Keratinocyte (primary cell): Measurements from ENCODE around the gene FLII. TPM values are rescaled to one million over a fixed set of nuclear protein-coding genes. Genes with fewer than 3 reads are reported as not detected.

Source experiments
- DNase-seq: peaks from one replicate; pipeline ENCODE4 v3.0.0-alpha.2; 2011; ENCODE audit warnings: low read depth, missing footprints, low spot score
- FAIRE-seq: peaks from 2 replicates; lab custom pipeline; 2011; peaks lifted over from hg19 to GRCh38; lab: Jason Lieb, UNC
- H2AFZ ChIP-seq: 2 replicates; pipeline ENCODE4 v1.6.0; 2012; ENCODE audit warnings: low read length, control low read depth, inconsistent platforms; ENCODE audit not compliant: control insufficient read depth
- H3K27ac ChIP-seq: 2 replicates; pipeline ENCODE4 v1.5.1; 2011; ENCODE audit warnings: low read length; ENCODE audit not compliant: control insufficient read depth, insufficient read depth
- H3K27me3 ChIP-seq: 3 replicates; pipeline ENCODE4 v1.6.0; 2011; ENCODE audit warnings: low read length; ENCODE audit not compliant: control insufficient read depth, insufficient read depth; ENCODE audit errors: extremely low read depth
- H3K36me3 ChIP-seq, 2 experiments: 2 replicates in 1 of 2; 3 replicates in 1 of 2; pipeline ENCODE4 v1.5.1; 2011; ENCODE audit warnings: low read length in 2 of 2, mild to moderate bottlenecking in 1 of 2; ENCODE audit not compliant: control insufficient read depth in 2 of 2, insufficient read depth in 2 of 2; ENCODE audit errors: extremely low read depth in 1 of 2
- H3K4me1 ChIP-seq: 3 replicates; pipeline ENCODE4 v1.5.1; 2011; ENCODE audit warnings: low read length; ENCODE audit not compliant: control insufficient read depth, insufficient read depth; ENCODE audit errors: extremely low read depth
- H3K4me2 ChIP-seq: 3 replicates; pipeline ENCODE4 v1.6.0; 2011; ENCODE audit warnings: low read depth, low read length; ENCODE audit not compliant: control insufficient read depth, insufficient read depth; ENCODE audit errors: extremely low read depth
- H3K4me3 ChIP-seq, 3 experiments: fragments of 200-600 bp in 1 of 3; sonication (generic) in 1 of 3; 2 replicates in 2 of 3; 3 replicates in 1 of 3; pipeline ENCODE4 v1.5.1; 2011 to 2016; ENCODE audit warnings: low read length in 3 of 3, mild to moderate bottlenecking in 3 of 3, control low read depth in 2 of 3, inconsistent platforms in 1 of 3, low read depth in 1 of 3, mixed read lengths in 1 of 3, mixed run types in 1 of 3, moderate library complexity in 1 of 3; ENCODE audit not compliant: control insufficient read depth in 2 of 3, insufficient read depth in 2 of 3; ENCODE audit errors: extremely low read depth in 1 of 3
- H3K79me2 ChIP-seq: 2 replicates; pipeline ENCODE4 v1.6.0; 2012; ENCODE audit warnings: low read length; ENCODE audit not compliant: control insufficient read depth, insufficient read depth
- H3K9ac ChIP-seq: 3 replicates; pipeline ENCODE4 v1.6.0; 2011; ENCODE audit warnings: low read length; ENCODE audit not compliant: control insufficient read depth, insufficient read depth; ENCODE audit errors: extremely low read depth
- H3K9me1 ChIP-seq: 3 replicates; pipeline ENCODE4 v1.6.0; 2011; ENCODE audit warnings: low read length; ENCODE audit not compliant: control insufficient read depth, insufficient read depth; ENCODE audit errors: extremely low read depth
- H3K9me3 ChIP-seq: 2 replicates; pipeline ENCODE4 v1.5.1; 2012; ENCODE audit warnings: low read depth, low read length; ENCODE audit not compliant: control insufficient read depth
- H4K20me1 ChIP-seq: 3 replicates; pipeline ENCODE4 v1.6.0; 2011; ENCODE audit warnings: low read length; ENCODE audit not compliant: control insufficient read depth, insufficient read depth; ENCODE audit errors: extremely low read depth
- EZH2 ChIP-seq: IDR thresholded peaks from one replicate; pipeline ENCODE4 v1.6.1; 2012; ENCODE audit warnings: inconsistent platforms, mild to moderate bottlenecking, low read length, moderate library complexity
- dilution Hi-C: fragments of 300-500 bp; cut with MboI; formaldehyde crosslinking; loops from one replicate; pipeline ENCODE4 v1.7.0; 2020; ENCODE audit warnings: low sequenced_read_pairs; ENCODE audit not compliant: extremely low pct_ligation_motif_present
- polyA plus RNA-seq, 5 experiments: library from polyadenylated mRNA; depleted of rRNA in 3 of 5; stranded (reverse) in 3 of 5; stranded (forward) in 1 of 5; unstranded in 1 of 5; fragments of >200 nt; gene quantifications; 1 replicate in 1 of 5; 2 replicates in 3 of 5; 3 replicates in 1 of 5; pipeline versions ENCODE4 v1.2.1 to v1.2.3, GENCODE V29; 2011 to 2012; ENCODE audit warnings: missing spikeins in 2 of 5, low read depth in 1 of 5, low replicate concordance in 1 of 5
- TF ChIP-seq, protein P1 (sequence below), 3 experiments: IDR thresholded peaks in 1 of 3; conservative IDR thresholded peaks in 1 of 3; optimal IDR thresholded peaks in 1 of 3; 2 replicates in 2 of 3; 3 replicates in 1 of 3; pipeline versions ENCODE3 to v1.5.1; 2011; ENCODE audit warnings: low read length in 3 of 3, mild to moderate bottlenecking in 3 of 3, moderate library complexity in 2 of 3, control low read depth in 1 of 3, inconsistent platforms in 1 of 3; ENCODE audit not compliant: insufficient read depth in 2 of 3; ENCODE audit errors: extremely low read depth in 1 of 3

The FLII gene
- polyA plus RNA-seq, 1 donor (not counting 4 experiments of a cell fraction or from before 2014, with no cell fraction given), result 376 TPM

DNA sequence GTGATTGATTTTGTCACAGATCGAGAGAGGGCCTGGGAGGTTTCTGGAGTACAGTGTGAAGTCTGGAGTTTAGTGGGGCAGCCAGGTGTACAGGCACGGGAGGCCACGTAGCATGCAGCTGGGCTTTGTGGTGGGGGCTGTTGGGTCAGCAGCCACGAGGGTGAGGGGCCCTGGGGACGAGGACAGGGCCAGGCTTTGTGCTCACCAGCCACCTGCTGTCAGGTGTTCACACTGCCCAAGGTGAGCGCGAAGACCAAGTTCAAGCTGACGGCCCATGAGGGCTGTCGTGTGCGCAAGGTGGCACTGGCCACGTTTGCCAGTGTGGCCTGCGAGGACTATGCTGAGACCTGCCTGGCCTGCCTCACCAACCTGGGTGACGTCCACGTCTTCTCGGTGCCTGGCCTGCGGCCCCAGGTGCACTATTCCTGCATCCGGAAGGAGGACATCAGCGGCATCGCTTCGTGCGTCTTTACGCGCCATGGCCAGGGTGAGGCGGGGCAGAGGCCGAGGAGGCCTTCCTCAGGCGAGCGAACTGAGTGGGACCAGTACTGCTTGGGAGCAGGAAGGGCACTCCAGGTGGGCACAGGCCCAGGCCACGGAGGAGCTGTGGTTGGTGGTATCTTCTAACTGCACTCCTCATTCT is 17.2 kb downstream of the FLII start:
- DNase-seq (no peak), FAIRE-seq (no peak)
- TF ChIP-seq EZH2, result no peak
- TF ChIP-seq, protein P1, sequence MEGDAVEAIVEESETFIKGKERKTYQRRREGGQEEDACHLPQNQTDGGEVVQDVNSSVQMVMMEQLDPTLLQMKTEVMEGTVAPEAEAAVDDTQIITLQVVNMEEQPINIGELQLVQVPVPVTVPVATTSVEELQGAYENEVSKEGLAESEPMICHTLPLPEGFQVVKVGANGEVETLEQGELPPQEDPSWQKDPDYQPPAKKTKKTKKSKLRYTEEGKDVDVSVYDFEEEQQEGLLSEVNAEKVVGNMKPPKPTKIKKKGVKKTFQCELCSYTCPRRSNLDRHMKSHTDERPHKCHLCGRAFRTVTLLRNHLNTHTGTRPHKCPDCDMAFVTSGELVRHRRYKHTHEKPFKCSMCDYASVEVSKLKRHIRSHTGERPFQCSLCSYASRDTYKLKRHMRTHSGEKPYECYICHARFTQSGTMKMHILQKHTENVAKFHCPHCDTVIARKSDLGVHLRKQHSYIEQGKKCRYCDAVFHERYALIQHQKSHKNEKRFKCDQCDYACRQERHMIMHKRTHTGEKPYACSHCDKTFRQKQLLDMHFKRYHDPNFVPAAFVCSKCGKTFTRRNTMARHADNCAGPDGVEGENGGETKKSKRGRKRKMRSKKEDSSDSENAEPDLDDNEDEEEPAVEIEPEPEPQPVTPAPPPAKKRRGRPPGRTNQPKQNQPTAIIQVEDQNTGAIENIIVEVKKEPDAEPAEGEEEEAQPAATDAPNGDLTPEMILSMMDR (optimal IDR thresholded peaks at IDR 0.05 in 1 of 3, IDR thresholded peaks at IDR 0.05 in 1 of 3, conservative IDR thresholded peaks at IDR 0.05 in 1 of 3; ENCODE audit: extremely low read depth in 1 of 3, insufficient read depth in 2 of 3, low read length in 3 of 3), result peak in 1 of 3 experiments; percentile 8
- H3K36me3 ChIP-seq, result peaks cover 34 to 36% of the 10 kb centered on the region in 2 experiments
- no peaks in the 10 kb centered on the region for H3K27me3 ChIP-seq
- no peak overlapping the region for H3K27ac ChIP-seq
- peaks cover under 1% of the 10 kb centered on the region for H3K79me2 ChIP-seq
- peaks cover 9% of the 10 kb centered on the region for H4K20me1 ChIP-seq
- dilution Hi-C loops, result no loop called here
- no peak overlapping the region for H3K4me2 ChIP-seq
- no peaks in the 10 kb centered on the region for H3K9me3 ChIP-seq
- no peak overlapping the region for H2AFZ ChIP-seq
- peaks cover 3% of the 10 kb centered on the region for H3K4me1 ChIP-seq
- no peak overlapping the region for H3K9ac ChIP-seq
- no peak overlapping the region for H3K4me3 ChIP-seq
- no peaks in the 10 kb centered on the region for H3K9me1 ChIP-seq

DNA sequence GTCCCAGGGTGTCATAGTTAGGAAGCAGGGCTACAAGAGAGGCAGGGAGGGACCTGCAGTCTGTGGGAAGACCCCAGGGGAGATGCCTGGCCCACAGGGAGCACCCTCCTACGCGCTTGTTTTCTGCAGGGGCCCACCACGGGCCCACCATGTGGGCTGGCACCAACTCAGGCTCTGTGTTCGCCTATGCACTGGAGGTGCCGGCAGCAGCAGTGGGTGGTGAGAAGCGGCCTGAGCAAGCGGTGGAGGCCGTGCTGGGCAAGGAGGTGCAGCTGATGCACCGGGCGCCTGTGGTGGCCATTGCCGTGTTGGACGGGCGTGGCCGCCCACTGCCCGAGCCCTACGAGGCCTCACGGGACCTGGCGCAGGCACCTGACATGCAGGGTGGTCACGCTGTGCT is 18.1 kb downstream of the FLII start:
- no peak for DNase-seq
- no peak overlapping the region for H3K9ac ChIP-seq
- no peak overlapping the region for H2AFZ ChIP-seq
- H3K36me3 ChIP-seq, result peaks cover 25 to 28% of the 10 kb centered on the region in 2 experiments
- no peaks in the 10 kb centered on the region for H3K9me3 ChIP-seq
- no peaks in the 10 kb centered on the region for H3K79me2 ChIP-seq
- H3K27ac ChIP-seq, result no peak overlapping the region
- H3K9me1 ChIP-seq, result no peaks in the 10 kb centered on the region
- dilution Hi-C loops, result no loop called here
- peaks cover 2% of the 10 kb centered on the region for H4K20me1 ChIP-seq
- no peak overlapping the region for H3K4me3 ChIP-seq
- FAIRE-seq, result no peak
- no peak overlapping the region for H3K4me2 ChIP-seq
- TF ChIP-seq, protein P1 (optimal IDR thresholded peaks at IDR 0.05 in 1 of 3, IDR thresholded peaks at IDR 0.05 in 1 of 3, conservative IDR thresholded peaks at IDR 0.05 in 1 of 3; ENCODE audit: extremely low read depth in 1 of 3, insufficient read depth in 2 of 3, low read length in 3 of 3), result no peak
- no peak for TF ChIP-seq EZH2
- H3K27me3 ChIP-seq, result no peaks in the 10 kb centered on the region
- peaks cover 11% of the 10 kb centered on the region for H3K4me1 ChIP-seq
